Type B pancreatic cell (in vitro differentiated cells): Measurements from ENCODE around the gene CCSAP. TPM values are rescaled to one million over a fixed set of nuclear protein-coding genes. Genes with fewer than 3 reads are reported as not detected.

Source experiments
- DNase-seq: peaks from one replicate; pipeline ENCODE4 v3.0.0; 2021; ENCODE audit warnings: mixed read lengths; ENCODE audit not compliant: unreplicated experiment; ENCODE audit errors: extremely low spot score
- H3K27ac Mint-ChIP-seq: 2 replicates; pipeline ENCODE4 v1.8.0; 2021; ENCODE audit warnings: mild to moderate bottlenecking, mixed read lengths
- H3K27me3 Mint-ChIP-seq: 2 replicates; pipeline ENCODE4 v1.8.0; 2021; ENCODE audit warnings: mixed read lengths
- H3K36me3 Mint-ChIP-seq: 2 replicates; pipeline ENCODE4 v1.8.0; 2021; ENCODE audit warnings: mixed read lengths
- H3K4me1 Mint-ChIP-seq: one replicate; pipeline ENCODE4 v1.8.0; 2021; ENCODE audit warnings: mixed read lengths; ENCODE audit not compliant: unreplicated experiment
- H3K4me3 Mint-ChIP-seq: 2 replicates; pipeline ENCODE4 v1.8.0; 2021; ENCODE audit warnings: mild to moderate bottlenecking, mixed read lengths
- H3K9me3 Mint-ChIP-seq: 2 replicates; pipeline ENCODE4 v1.8.0; 2021; ENCODE audit warnings: mixed read lengths
- CTCF ChIP-seq: fragments of 200-600 bp; sonication (generic); conservative IDR thresholded peaks from 2 replicates; pipeline ENCODE4 v1.5.0; 2021; ENCODE audit warnings: antibody characterized with exemption, mild to moderate bottlenecking
- total RNA-seq: library from RNA; stranded (reverse); gene quantifications from 2 replicates; pipeline ENCODE4 v1.2.1, GENCODE V29; 2021; ENCODE audit warnings: low replicate concordance

Gene CCSAP
- total RNA-seq, 1 donor from 2014 or later, result 9.6 TPM

GRCh38 chr1:229302740-229303139 is 40.1 kb downstream of the CCSAP start:
- no peaks in the 10 kb centered on the region for H3K4me1 Mint-ChIP-seq
- peaks cover 22% of the 10 kb centered on the region for H3K36me3 Mint-ChIP-seq
- no peaks in the 10 kb centered on the region for H3K9me3 Mint-ChIP-seq
- no peaks in the 10 kb centered on the region for H3K27me3 Mint-ChIP-seq
- H3K27ac Mint-ChIP-seq, result no peak overlapping the region
- no peak for DNase-seq
- H3K4me3 Mint-ChIP-seq, result no peak overlapping the region
- TF ChIP-seq CTCF, result no peak

DNA sequence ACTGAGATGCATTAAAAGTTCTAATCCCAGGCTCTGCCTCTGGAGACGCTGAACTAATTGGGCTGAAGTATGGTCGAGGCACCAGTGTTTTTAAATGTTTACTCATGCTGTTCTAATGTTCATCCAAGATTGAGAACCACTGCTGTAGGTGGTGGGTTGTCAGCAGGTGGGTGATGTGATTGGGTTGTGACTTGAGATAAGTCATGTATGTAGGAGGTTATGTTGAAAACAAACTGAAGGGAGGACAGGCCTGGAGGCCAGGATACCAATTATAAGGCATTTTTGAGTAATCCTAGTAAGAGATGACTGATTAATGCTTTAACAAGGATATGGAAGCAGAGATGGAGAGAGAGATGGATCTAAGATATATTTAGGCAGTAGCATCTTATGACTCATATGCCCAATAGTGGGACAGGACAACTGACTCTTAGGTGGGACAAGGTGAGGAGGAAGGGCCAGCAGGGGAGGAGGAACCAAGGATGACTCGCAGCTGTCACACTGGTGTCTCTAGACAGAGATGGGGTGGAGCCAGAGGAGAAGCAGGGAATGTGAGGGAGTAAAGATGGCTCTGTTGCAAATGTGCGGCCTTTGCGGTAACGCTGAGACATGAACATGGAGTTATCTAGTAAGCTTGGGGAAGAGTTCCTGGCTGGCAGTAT is 42.6 kb downstream of the CCSAP start:
- Mint-ChIP-seq H3K4me3 (no peak overlapping the region), H3K36me3 (peaks cover 25% of the 10 kb centered on the region), H3K9me3 (no peaks in the 10 kb centered on the region), H3K27me3 (no peaks in the 10 kb centered on the region), H3K27ac (no peak overlapping the region), H3K4me1 (peaks cover 6% of the 10 kb centered on the region)
- DNase-seq, result no peak
- no peak for TF ChIP-seq CTCF

GRCh38 chr1:229298887-229299503 is 43.9 kb downstream of the CCSAP start:
- no peak for DNase-seq
- no peak overlapping the region for H3K4me3 Mint-ChIP-seq
- H3K27me3 Mint-ChIP-seq, result no peaks in the 10 kb centered on the region
- no peak for TF ChIP-seq CTCF
- no peak overlapping the region for H3K27ac Mint-ChIP-seq
- no peaks in the 10 kb centered on the region for H3K9me3 Mint-ChIP-seq
- H3K36me3 Mint-ChIP-seq, result peaks cover 29% of the 10 kb centered on the region
- H3K4me1 Mint-ChIP-seq, result peaks cover 6% of the 10 kb centered on the region

- Mint-ChIP-seq H3K4me1 (peaks cover 6% of the 10 kb centered on the region), H3K27ac (no peak overlapping the region), H3K27me3 (no peaks in the 10 kb centered on the region), H3K9me3 (no peaks in the 10 kb centered on the region), H3K36me3 (peaks cover 33% of the 10 kb centered on the region), H3K4me3 (no peak overlapping the region)
- TF ChIP-seq CTCF, result no peak
- no peak for DNase-seq
These were observed 44.4 kb downstream of the CCSAP start for GRCh38 chr1:229298420-229298819.

GRCh38 chr1:229297746-229298145 is 45.1 kb downstream of the CCSAP start:
- DNase-seq, result no peak
- Mint-ChIP-seq H3K27me3 (no peaks in the 10 kb centered on the region), H3K9me3 (no peaks in the 10 kb centered on the region), H3K27ac (no peak overlapping the region), H3K4me1 (peaks cover 6% of the 10 kb centered on the region), H3K36me3 (peaks cover 33% of the 10 kb centered on the region), H3K4me3 (no peak overlapping the region)
- no peak for TF ChIP-seq CTCF
